Middle frontal gyrus (tissue), 1 donor: Measurements from ENCODE around the gene ATP8B4.
"Not testable (repeated sequence)": the region's sequence is repeated elsewhere in the genome, so short reads cannot be mapped to it uniquely, and the experiment has no call there.

ENCODE experiments used
- DNase-seq: peaks from one replicate; pipeline ENCODE4 v3.0.0-alpha.2; 2015; ENCODE audit warnings: low spot score; ENCODE audit errors: extremely low spot score

The ATP8B4 gene, protein sequence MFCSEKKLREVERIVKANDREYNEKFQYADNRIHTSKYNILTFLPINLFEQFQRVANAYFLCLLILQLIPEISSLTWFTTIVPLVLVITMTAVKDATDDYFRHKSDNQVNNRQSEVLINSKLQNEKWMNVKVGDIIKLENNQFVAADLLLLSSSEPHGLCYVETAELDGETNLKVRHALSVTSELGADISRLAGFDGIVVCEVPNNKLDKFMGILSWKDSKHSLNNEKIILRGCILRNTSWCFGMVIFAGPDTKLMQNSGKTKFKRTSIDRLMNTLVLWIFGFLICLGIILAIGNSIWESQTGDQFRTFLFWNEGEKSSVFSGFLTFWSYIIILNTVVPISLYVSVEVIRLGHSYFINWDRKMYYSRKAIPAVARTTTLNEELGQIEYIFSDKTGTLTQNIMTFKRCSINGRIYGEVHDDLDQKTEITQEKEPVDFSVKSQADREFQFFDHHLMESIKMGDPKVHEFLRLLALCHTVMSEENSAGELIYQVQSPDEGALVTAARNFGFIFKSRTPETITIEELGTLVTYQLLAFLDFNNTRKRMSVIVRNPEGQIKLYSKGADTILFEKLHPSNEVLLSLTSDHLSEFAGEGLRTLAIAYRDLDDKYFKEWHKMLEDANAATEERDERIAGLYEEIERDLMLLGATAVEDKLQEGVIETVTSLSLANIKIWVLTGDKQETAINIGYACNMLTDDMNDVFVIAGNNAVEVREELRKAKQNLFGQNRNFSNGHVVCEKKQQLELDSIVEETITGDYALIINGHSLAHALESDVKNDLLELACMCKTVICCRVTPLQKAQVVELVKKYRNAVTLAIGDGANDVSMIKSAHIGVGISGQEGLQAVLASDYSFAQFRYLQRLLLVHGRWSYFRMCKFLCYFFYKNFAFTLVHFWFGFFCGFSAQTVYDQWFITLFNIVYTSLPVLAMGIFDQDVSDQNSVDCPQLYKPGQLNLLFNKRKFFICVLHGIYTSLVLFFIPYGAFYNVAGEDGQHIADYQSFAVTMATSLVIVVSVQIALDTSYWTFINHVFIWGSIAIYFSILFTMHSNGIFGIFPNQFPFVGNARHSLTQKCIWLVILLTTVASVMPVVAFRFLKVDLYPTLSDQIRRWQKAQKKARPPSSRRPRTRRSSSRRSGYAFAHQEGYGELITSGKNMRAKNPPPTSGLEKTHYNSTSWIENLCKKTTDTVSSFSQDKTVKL

DNA sequence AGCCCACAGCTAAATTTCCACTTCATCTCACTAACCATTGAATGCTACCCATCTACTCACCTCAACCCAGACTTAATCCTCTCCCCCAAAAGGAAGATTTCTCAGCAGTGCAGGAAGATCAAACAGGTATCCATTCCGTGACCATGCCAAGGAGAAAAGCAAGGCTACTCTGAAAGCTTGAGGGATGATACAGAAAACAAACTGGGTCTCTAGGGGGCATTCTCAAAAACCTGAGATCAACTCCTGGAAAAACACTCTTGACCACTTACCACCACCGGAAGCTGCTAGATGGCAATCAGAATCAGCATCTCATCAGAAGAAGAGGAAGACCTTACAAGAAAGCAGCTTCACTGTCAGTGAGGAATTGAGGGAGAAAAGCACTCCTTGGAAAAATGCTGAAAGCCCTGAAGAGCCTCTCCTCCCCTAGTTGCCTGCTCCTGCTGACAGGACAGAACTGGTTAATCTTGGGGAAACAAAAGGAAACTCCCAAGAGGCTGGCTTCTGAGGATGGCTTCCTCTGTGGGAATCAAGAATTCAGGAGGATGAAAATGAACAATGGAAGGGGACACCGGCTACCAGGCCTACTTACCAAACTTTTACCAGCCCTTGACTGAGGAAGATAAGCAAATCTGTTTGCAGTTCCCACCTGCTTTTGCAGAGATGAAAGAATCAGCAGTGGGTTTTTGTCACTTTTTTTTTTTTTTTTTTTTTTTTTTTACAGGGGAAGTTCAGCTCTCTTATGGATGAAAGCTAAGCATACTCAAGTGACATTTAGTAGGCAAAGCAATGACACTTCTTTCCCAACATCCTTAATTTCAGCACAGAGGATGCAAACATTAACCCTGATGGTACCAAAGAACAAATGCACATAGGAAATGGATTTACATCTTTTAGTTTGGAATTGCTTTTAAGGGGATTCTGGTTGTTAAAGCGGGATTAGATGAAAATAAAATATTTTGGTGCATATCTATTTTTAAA lies at the start of gene ATP8B4:
Gene ATP8B4 (minus strand): TSS at position 171 of the 978 bp plus-strand sequence. CDS start 12,267 bp downstream, outside the sequence.
- no peak for DNase-seq

DNA sequence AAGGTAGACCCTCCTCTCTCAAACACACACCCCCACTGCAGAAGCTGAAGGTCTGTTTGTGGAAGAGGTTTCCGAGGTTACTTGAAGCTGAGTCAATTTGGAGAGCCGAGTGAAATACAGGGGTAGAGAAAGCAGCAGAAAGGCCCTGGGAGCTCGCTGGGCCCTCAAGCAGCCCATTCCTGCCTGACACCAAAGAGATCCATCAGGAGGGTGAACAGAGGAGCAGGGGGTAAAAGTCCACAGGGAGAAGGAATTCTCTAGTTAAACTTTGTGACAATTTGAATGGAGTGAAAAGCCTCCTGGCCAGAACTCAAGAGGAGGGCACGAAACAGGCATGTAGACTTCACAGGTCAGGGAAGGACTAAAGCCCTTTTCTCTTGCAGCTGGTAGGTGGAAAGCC lies 49.3 kb upstream of the ATP8B4 start:
- no peak for DNase-seq

DNA sequence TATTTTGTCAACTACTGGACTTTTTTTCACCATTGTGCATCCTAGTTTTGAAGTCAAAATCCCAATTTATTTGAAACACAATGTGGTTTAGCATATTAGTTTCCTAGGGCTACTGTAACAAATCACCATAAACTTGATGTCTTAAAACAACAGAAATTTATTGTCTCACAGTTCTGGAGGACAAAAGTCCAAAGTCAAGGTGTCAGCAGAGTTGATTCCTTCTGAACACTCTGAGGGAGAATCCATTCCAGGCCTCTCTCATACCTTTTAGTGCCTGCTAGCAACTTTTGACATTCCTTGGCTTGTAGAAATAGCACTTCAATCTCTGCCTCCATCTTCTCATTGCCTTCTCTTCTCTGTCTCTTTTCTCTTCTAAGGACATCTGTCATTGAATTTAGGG lies 48.1 kb upstream of the ATP8B4 start:
- no peak for DNase-seq

DNA sequence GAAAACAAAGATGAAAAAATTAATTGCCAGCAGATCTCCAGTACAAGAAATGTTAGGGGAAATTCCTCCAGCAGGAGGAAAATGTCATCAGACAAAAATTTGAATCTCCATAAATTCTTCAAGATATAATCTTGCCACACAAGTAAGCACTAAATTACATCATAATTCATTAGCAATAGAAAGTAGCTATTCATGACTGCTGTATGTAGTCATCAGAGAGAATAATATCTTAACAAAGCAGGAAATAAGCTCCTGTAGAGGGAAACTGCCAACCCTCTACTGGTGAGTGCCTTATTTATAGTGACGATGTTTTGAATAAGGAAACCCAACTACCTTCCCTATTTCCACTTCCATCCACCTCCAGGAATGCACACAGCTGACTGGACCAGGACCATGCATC lies 47.2 kb upstream of the ATP8B4 start:
- DNase-seq: no peak

DNA sequence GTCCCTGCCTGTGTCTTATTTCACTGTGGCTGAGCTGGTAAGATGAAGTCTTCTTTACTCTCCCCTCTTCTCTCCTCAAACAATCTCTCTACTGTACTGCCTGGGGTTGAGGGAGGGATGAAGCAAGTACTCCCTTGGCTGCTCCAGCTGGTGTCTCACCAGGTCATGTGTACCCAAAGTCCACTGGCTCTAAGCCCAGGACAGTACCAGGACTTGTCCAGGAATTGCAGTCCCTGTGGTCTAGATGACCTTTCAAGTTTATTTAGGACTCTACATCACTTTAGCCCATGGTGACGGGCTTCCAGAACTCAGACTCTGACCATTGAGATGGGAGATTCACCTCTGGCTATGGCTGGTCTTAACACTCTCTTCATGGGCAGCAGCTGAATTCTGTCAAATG lies 45.4 kb upstream of the ATP8B4 start:
- no peak for DNase-seq

DNA sequence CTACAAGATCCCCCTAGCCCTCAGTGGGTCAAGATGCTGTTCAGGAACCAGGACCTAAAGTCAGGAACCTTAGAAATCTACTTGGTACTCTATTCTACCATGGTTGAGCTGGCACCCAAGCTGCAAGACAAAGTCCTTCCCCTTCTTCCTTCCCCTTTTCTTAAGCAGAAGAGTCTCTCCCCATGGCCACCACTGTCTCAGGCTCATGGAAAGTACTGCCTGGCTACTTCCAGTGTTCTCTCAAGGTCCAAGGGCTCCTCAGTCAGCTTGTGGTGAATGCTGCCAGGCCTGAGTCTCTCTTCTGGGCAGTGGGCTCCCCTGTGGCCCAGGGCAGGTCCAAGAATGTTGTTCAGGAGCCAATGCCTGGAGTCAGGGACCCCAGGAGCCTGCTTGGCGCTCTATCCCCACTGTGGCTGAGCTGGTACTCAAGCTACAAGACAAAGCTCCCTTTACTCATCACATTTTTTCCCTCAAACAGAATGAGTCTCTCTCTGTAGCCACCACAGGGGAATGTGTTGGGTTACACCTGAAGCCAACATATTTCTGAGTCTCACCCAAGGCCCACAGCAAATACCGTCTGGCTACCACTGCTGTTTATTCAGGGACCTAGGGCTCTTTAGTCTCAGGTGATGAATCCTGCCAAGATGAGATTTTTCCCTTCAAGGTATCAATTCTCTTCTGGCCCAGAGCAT lies 44.8 kb upstream of the ATP8B4 start:
- no peak for DNase-seq

DNA sequence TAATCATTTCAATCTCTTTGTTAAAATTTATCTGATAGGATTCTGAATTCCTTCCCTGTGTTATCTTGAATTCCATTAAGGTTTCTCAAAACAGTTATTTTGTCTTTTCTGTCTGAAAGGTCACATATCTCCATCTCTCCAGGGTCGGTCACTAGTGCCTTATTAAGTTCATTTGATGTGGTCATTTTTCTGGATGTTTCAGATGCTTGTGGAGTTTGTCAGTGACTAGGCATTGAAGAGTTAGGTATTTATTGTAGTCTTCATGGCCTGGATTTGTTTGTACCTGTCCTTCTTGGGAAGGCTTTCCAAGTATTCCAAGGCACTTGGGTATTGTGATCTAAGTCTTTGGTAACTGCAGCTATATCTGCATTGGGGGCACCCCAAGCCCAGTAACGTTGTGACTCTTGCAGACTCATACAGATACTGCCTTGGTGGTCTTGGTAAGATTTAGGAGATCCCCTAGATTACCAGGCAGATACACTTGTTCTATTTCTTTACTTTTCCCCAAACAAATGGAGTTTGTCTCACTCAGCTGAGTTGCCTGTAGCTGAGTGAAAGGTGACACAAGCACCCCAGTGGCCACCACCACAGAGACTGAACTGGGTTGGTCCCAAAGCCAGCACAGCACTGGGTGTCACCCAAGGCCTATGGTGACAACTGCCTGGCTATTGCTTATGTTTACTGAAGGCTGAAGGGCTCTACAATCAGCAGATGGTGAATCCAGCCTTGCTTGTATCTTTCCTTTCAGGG lies 44.1 kb upstream of the ATP8B4 start:
- no peak for DNase-seq

DNA sequence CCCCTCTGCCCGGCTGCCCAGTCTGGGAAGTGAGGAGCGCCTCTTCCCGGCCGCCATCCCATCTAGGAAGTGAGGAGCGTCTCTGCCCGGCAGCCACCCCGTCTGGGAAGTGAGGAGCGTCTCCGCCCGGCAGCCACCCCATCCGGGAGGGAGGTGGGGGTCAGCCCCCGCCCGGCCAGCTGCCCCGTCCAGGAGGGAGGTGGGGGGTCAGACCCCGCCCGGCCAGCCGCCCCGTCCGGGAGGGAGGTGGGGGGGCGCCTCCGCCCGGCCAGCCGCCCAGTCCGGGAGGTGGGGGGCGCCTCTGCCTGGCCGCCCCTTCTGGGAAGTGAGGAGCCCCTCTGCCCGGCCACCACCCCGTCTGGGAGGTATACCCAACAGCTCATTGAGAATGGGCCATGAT lies 39.2 kb upstream of the ATP8B4 start:
- DNase-seq: not testable (repeated sequence)

DNA sequence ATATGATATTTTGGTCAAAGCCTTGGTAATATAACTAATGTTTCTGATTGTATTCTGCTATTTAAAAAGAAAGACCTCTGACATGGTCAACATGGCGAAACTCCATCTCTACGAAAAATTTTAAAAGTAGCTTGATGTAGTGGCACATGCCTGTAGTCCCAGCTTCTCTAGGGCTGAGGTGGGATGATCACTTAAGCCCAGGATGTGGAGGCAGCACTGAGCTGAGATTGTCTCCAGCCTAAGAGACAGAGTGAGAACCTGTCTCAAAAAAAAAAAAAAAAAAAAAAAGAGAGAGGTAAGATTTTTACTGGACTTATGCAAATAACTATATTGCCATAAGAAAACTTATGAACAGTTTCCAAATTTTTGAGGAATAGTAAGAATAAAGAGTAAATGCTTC lies 32.4 kb upstream of the ATP8B4 start:
- no peak for DNase-seq

DNA sequence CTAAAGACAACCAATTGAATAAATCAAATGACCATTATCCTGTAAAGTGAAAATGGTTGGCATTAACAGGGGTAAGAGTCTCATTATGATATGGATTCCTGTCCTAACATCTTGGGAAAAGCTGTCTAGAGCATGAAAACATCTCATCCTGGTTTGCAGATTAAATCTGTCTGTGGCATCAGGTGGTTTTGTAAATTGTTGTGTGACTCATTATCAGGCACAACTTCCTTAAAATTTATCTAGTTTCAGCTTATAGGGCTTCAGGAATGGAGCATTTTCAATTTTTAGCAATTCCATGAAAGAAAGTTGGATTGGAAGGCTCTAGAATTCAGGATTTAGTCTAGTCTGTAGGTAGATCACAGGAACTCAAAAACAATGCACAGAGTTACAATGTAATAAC lies 31.8 kb upstream of the ATP8B4 start:
- no peak for DNase-seq

DNA sequence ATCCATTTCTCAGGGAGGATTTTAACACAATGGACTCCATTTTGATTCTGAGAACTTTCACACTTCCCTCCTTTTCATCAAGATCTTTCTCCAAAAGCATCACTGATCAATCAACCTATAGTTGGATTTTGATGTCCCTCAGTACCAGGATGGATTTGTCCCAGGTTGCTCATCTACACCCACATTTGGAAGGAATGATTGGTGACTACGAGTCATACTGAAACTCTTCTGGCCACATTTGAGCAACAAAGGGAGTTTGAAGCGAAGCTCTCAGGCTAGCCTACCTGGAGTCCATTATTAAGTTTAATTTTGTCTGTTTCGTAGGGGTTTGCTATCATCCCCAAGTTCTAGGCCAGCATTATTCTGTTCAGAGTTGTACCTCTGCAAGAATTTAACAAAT lies 31.3 kb upstream of the ATP8B4 start:
- DNase-seq: no peak

DNA sequence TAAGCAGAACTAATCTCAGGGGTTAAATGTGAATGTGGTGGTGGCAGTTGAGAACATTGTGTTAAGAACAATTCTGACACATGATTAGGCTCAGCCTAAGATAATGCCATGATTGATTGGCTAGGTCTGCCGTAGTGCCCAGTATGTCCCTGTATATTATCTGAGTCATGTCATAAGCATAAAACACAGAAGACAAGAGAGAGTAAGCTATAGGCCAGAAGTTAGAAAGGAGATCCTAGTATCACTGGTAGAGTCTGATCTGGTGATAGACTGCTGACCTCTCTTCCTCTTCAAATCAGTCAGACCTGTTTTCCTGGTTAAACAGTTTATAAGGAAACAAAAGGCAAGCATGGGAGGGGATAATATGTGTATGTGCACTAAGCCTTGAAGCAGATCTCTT lies 30.1 kb upstream of the ATP8B4 start:
- DNase-seq: no peak

DNA sequence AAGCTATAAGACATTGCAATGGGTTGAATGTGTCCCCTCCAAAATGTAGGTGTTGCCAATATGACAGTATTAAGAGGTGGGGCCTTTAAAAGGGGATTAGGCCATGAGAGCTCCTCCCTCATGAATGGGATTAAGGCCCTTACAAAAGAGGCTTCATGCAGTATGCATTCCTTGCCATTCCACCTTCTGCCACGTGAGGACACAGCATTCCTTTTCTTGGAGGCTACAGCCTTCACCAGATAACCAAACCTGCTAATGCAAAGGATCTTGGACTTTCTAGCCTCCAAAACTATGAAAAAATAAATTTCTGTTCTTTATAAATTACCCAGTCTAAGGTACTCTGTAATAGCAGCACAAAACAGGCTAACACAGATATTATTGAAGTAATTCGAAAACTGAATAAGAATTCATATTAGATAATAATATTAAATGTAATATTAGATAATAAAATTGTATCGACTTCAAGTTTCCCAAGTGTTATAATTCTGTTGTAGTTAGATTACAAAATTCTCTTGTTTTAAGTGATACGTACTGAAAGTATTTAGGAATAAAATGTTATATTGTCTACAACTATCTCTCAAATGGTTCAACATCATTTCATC lies 29.4 kb upstream of the ATP8B4 start:
- DNase-seq: no peak

DNA sequence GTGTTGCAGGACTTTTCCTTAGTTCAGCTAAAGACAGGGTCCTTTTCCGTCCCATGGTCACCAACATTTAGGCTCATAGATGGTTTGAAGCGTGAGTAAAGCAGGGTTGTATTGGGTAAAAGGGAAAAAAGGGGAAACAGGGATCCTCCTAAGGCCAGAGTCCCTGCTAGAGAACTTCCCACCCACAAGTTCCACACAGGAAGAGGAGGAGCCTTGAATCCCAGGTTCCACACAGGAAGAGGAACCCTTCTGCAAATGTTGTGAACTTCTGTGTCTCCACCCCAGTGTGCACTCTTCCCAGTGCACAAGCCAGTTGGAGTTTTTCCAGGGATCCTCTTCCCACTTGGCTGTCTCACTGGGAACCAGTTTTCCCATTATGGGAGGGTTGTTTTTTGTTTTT lies 27.6 kb upstream of the ATP8B4 start:
- DNase-seq: no peak

DNA sequence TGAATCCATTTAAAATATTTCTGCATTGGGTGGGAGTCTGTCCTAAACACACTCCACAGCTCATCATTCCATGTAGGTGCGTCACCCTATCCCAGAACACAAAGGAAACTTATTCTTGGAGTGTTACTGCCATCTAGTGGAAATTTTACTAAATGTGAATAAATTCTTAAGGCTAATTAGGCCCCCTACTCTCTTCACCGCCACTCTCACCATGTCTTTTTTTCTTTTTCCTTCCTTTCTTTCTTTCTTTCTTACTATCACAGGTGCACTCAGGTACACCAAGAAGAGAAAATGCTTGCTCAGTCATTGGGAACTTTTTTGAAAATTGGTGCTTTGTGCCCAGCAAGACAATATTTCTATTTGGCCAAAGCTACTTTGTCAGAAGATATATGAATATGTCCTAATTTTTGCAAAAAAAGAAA lies 26.4 kb upstream of the ATP8B4 start:
- DNase-seq: peak; percentile 45

DNA sequence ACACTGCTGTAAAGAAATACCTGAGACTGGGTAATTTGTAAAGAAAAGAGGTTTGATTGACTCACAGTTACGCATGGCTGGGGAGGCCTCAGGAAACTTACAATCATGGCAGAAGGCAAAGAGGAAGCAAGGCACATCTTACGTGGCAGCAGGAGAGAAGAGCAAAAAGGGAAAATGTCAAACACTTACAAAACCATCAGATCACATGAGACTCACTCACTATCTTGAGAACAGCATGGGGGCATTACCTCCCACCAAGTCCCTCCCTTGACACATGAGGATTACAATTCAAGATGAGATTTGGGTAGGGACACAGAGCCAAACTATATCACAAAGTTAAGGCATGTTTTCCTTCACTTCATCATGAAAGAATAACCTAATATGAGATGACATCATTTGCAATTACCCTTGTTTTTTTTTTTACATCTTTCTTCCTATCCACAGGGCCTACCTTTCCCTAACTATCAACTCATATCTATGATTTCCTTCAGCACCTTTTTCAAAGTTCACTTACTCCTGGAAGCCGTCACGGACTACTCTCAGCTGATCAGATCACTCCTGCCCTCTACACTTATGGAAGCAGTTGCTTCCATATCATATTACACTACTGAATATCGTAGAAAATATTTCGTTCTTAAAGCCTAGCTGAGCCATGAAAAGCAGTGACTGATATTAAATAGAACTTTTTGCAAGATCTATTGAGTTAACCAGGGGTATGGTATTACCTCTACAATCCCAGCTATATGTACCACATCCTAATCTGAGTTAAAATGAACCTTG lies 25.5 kb upstream of the ATP8B4 start:
- DNase-seq: no peak

DNA sequence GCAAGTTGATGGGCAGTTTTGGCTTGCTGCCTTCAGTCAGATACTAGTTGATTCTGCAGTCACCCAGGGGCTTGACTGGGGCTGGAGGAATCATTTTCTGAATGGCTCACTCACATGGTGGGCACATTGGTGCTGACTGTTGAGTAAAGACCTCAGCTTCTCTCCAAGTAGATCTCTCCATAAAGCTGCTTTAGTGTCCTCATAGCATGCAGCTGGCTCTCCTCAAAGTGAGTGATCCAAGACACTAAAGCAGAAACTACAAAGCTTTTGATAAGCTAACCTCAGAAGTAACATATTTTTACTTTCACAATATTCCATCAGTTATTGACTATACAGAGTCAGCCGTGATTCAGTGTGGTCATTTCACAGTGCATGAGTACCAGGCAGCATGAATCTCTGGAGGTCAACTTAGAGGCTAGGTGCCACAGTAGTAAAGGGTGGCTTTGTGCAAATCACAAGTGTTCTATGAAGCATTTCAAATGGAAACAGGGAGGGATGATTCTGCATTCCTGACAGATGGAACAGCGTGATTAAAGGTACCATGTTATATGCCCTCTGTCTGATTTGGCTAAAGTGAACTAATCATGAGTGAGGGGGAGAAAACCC lies 24.3 kb upstream of the ATP8B4 start:
- DNase-seq: no peak

DNA sequence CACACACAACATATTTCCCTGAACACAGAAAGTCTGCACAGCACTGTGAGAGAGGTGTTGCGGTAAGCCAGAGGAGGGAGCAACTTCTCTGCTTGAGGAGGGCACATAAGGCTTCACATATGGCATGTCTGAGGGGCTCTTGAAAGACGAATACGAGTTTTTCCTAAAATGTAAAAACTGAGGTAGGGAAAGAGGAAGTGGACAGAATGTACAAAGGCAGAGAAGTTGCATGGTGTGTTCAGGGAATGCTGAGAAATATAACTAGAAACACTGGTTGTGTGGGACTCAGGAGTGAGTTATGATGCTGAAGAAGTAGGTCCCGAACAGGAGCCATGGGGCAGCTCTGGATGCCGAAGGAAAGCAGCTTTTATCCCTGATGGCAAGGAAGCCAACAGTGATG lies 22.8 kb upstream of the ATP8B4 start:
- DNase-seq: no peak
